Hematopoietic multipotent progenitor cell treated with erythropoietin and hydrocortisone succinate and interleukin-3 and kit ligand, for 6 days (in vitro differentiated cells): ENCODE data around the gene ZNF865.

ENCODE experiments used
- DNase-seq: peaks from one replicate; pipeline ENCODE4 v3.0.0-alpha.2; 2015

ZNF865 gene

DNA sequence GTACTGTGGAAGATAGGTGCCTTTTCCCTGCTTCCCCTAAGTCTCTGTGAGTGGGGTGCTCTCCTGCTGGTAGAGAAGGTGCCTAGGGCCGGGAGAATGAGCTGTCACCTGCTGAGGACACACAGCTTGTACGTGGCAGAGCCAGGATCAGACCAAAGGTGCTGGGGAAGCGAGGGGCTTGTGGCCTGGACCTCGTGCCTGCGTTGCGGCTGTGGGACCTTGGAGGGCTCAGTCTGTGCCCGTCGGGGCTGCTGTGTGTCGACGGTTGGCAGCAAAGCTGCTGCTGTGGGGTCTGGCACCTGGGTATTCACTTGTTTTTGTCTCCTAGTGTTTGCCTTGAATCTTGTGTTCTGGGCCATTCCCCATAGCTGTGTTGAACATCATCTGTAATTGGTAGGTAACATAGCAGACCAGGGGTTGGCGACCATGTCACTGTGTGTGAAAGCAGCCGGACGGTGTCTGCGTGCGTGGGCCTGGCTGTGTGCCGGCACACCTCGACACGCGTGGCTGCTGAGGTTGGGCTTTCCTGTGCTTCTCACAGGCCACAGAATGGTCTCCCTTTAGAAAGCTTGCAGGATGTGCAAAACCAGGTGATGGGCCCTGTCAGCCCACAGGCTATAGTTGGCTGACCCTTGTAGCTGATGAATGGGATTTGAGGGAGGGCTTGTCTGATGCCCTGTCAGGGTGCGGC lies 58.5 kb downstream of the ZNF865 start:
- DNase-seq: no peak

- no peak for DNase-seq
These were observed 61.0 kb downstream of the ZNF865 start for GRCh38 chr19:55666343-55667005.
